Gastroesophageal sphincter (tissue), 4 donors: ENCODE measurements around the gene FANK1. TPM values are rescaled to one million over a fixed set of nuclear protein-coding genes. Genes with fewer than 3 reads are reported as not detected.

Experiments used
- ATAC-seq: fragments of 150-250 bp; one replicate; pipeline ENCODE4 v1.9.1; 2016; ENCODE audit warnings: mild to moderate bottlenecking, moderate library complexity
- H3K27ac ChIP-seq, 4 donors: fragments of 200-600 bp; sonication (generic) in 3 of 4; 1 replicate in 3 of 4; 2 replicates in 1 of 4; pipeline ENCODE4 v1.5.1; 2016 to 2019
- H3K27me3 ChIP-seq: fragments of 200-600 bp; sonication (generic); one replicate; pipeline ENCODE4 v1.5.1; 2019
- H3K36me3 ChIP-seq, 2 donors: fragments of 200-600 bp; sonication (generic); one replicate each; pipeline ENCODE4 v1.5.1; 2019; ENCODE audit warnings: control low read depth in 1 of 2
- H3K4me1 ChIP-seq, 3 donors: fragments of 200-600 bp; sonication (generic); 1 replicate in 2 of 3; 2 replicates in 1 of 3; pipeline ENCODE4 v1.5.1; 2016 to 2019; ENCODE audit warnings: control low read depth in 2 of 3
- H3K4me3 ChIP-seq, 2 donors: fragments of 200-600 bp; sonication (generic); one replicate each; pipeline ENCODE4 v1.5.1; 2019; ENCODE audit warnings: mild to moderate bottlenecking in 1 of 2, moderate library complexity in 1 of 2
- H3K9me3 ChIP-seq, 3 donors: fragments of 200-600 bp; sonication (generic); one replicate each; pipeline ENCODE4 v1.5.1; 2017 to 2019; ENCODE audit warnings: control low read depth in 2 of 3
- CTCF ChIP-seq, 4 experiments: fragments of 200-600 bp in 2 of 4; fragments of 450-650 bp in 2 of 4; sonication (generic) in 1 of 4; IDR thresholded peaks; one replicate each; pipeline ENCODE4 v1.5.1; 2017 to 2019; ENCODE audit warnings: antibody characterized with exemption in 4 of 4, mild to moderate bottlenecking in 2 of 4, moderate library complexity in 2 of 4
- EP300 ChIP-seq: sonication (generic); formaldehyde crosslinking; IDR thresholded peaks from one replicate; pipeline ENCODE4 v1.6.1; 2017; ENCODE audit warnings: antibody characterized with exemption, mild to moderate bottlenecking
- POLR2A ChIP-seq, 2 donors: fragments of 450-650 bp; IDR thresholded peaks; one replicate each; pipeline ENCODE4 v1.6.1; 2017; ENCODE audit warnings: antibody characterized with exemption in 2 of 2, mild to moderate bottlenecking in 2 of 2, moderate library complexity in 1 of 2
- POLR2AphosphoS5 ChIP-seq: sonication (generic); formaldehyde crosslinking; IDR thresholded peaks from one replicate; pipeline ENCODE4 v1.6.1; 2017; ENCODE audit warnings: antibody characterized with exemption
- WGBS, 2 donors: methylation state at CpG; one replicate each; pipeline ENCODE4 v1.1.5; 2018; ENCODE audit warnings: low coverage in 1 of 2; 5-methylcytosine and 5-hydroxymethylcytosine counted together
- total RNA-seq, 4 donors: library from RNA; depleted of rRNA; stranded (reverse); fragments of >200 nt; gene quantifications; one replicate each; pipeline ENCODE4 v1.1.0, GENCODE V29; 2016

FANK1 gene
- total RNA-seq, 4 donors from 2014 or later, result 0.81 to 1.7 (median 0.93) TPM; not detected in 1

GRCh38 chr10:126036515-126036914 is 140.2 kb downstream of the FANK1 start:
- TF ChIP-seq EP300 (no peak), CTCF (IDR thresholded peaks at IDR 0.05) (no peak), POLR2A (IDR thresholded peaks at IDR 0.05) (no peak), POLR2AphosphoS5 (no peak)
- WGBS, 2 donors, result 23 to 46% methylated on average over 5 of the region's 5 CpGs

GRCh38 chr10:126037946-126038345 is 141.6 kb downstream of the FANK1 start:
- Histone ChIP-seq H3K4me1 (peaks cover 0 to 15% (median 0%) of the 10 kb centered on the region in 3 donors), H3K36me3 (no peaks in the 10 kb centered on the region), H3K27me3 (peaks cover 10% of the 10 kb centered on the region), H3K9me3 (peaks cover 0 to 15% (median 0%) of the 10 kb centered on the region in 3 donors), H3K27ac (no peak overlapping the region), H3K4me3 (no peak overlapping the region)
- WGBS, 2 donors, result 85 to 87% methylated on average over 3 to 5 of the region's 10 CpGs
- no peak for ATAC-seq
- TF ChIP-seq CTCF (IDR thresholded peaks at IDR 0.05), result no peak
- no peak for TF ChIP-seq EP300
- no peak for TF ChIP-seq POLR2A (IDR thresholded peaks at IDR 0.05)
- no peak for TF ChIP-seq POLR2AphosphoS5

More at GRCh38 chr10:126036515-126036914, 140.2 kb downstream of the FANK1 start:
- H3K36me3 ChIP-seq, result no peaks in the 10 kb centered on the region
- H3K9me3 ChIP-seq, result peaks cover 0 to 15% (median 0%) of the 10 kb centered on the region in 3 donors
- peaks cover 10% of the 10 kb centered on the region for H3K27me3 ChIP-seq
- ATAC-seq, result no peak
- no peak overlapping the region for H3K4me3 ChIP-seq
- peaks cover 0 to under 1% (median 0%) of the 10 kb centered on the region in 3 donors for H3K4me1 ChIP-seq
- H3K27ac ChIP-seq, result no peak overlapping the region

- no peaks in the 10 kb centered on the region for H3K9me3 ChIP-seq
- H3K27ac ChIP-seq, result no peak overlapping the region
- TF ChIP-seq EP300 (no peak), POLR2AphosphoS5 (no peak), POLR2A (IDR thresholded peaks at IDR 0.05) (no peak), CTCF (IDR thresholded peaks at IDR 0.05) (no peak)
- H3K36me3 ChIP-seq, result no peaks in the 10 kb centered on the region
- ATAC-seq, result no peak
- 92 to 100% methylated on average over 2 to 3 of the region's 4 CpGs for WGBS, 2 donors
- H3K4me3 ChIP-seq, result no peak overlapping the region
- H3K27me3 ChIP-seq, result peaks cover 10% of the 10 kb centered on the region
- peaks cover 0 to 17% (median 0%) of the 10 kb centered on the region in 3 donors for H3K4me1 ChIP-seq
Observed at GRCh38 chr10:126041117-126041516, 144.8 kb downstream of the FANK1 start.

DNA sequence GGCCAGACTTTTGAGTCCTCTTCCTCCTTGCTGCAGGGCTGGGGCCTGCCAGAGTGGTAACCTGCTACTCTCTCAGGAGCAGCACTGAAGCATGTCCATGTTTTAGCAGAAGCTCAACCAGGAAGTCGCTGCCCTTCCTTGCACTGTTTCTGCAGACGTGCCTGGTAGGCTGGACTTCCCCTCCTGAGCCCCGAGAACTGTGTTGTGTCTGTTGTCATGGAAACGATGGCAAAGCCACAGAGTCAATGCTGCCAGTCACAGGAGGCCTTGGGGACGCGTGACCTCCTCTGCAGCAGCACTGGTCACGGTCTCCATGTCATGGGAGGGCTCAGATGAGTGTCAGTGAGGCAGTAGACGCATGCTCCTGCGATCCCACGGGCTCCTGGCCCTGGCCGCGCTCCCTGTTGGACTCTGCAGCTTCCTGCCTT is 145.5 kb downstream of the FANK1 start:
- H3K9me3 ChIP-seq, result no peaks in the 10 kb centered on the region
- 20 to 74% methylated on average over 2 to 4 of the region's 12 CpGs for WGBS, 2 donors
- ATAC-seq, result peak; percentile 89
- TF ChIP-seq CTCF (IDR thresholded peaks at IDR 0.05), result no peak
- TF ChIP-seq EP300, result no peak
- TF ChIP-seq POLR2AphosphoS5, result peak; percentile 16
- H3K4me1 ChIP-seq, result peaks cover 0 to 17% (median 0%) of the 10 kb centered on the region in 3 donors
- H3K27ac ChIP-seq, result peak overlapping the region in 2 of 4 donors; percentile 6 to 27
- H3K4me3 ChIP-seq, result peak overlapping the region in 1 of 2 donors; percentile 6
- no peaks in the 10 kb centered on the region for H3K36me3 ChIP-seq
- H3K27me3 ChIP-seq, result peaks cover 10% of the 10 kb centered on the region

- H3K4me3 ChIP-seq, result no peak overlapping the region
- H3K36me3 ChIP-seq, result no peaks in the 10 kb centered on the region
- no peak for ATAC-seq
- 80 to 94% methylated on average over 2 to 4 of the region's 4 CpGs for WGBS, 2 donors
- H3K27ac ChIP-seq, result peak overlapping the region in 1 of 4 donors; percentile 27
- no peaks in the 10 kb centered on the region for H3K9me3 ChIP-seq
- no peak for TF ChIP-seq CTCF (IDR thresholded peaks at IDR 0.05)
- no peak for TF ChIP-seq POLR2A (IDR thresholded peaks at IDR 0.05)
- TF ChIP-seq POLR2AphosphoS5, result no peak
- no peak for TF ChIP-seq EP300
- peaks cover 0 to 17% (median 0%) of the 10 kb centered on the region in 3 donors for H3K4me1 ChIP-seq
- H3K27me3 ChIP-seq, result peaks cover 10% of the 10 kb centered on the region
Observed at GRCh38 chr10:126042354-126042753, 146.0 kb downstream of the FANK1 start.
